Activated CD4-positive, alpha-beta T cell treated with anti-CD3 and anti-CD28 coated beads, Interleukin-10, Interleukin-2, amounts not matched to agents 100 ng/mL and 50 ng/mL, durations not matched to agents 16 hours and 8 hours (primary cell): ENCODE measurements around the gene HSPA12A.

Source experiments
- DNase-seq: peaks from one replicate; pipeline ENCODE4 v3.0.0-alpha.2; 2020

HSPA12A gene

DNA sequence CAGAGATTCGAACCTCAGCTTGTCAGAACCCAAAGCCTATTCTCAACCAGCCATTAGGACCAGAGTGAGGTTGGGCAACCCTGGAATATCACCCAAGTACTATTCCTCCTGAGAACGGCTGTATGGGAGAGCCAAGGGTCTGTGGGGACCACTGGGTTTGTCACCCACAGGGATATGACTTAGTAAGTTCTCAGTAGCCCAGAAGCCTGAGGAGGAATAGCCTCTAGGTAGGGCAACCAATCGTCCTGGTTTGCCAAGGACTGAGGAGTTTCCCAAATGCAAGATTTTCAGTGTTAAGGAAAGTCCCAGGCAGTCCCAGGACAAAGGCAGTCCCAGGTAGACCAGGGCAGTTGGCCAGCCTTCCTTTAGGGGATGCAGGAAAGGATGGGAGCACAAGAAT lies 74.9 kb downstream of the HSPA12A start:
- no peak for DNase-seq

DNA sequence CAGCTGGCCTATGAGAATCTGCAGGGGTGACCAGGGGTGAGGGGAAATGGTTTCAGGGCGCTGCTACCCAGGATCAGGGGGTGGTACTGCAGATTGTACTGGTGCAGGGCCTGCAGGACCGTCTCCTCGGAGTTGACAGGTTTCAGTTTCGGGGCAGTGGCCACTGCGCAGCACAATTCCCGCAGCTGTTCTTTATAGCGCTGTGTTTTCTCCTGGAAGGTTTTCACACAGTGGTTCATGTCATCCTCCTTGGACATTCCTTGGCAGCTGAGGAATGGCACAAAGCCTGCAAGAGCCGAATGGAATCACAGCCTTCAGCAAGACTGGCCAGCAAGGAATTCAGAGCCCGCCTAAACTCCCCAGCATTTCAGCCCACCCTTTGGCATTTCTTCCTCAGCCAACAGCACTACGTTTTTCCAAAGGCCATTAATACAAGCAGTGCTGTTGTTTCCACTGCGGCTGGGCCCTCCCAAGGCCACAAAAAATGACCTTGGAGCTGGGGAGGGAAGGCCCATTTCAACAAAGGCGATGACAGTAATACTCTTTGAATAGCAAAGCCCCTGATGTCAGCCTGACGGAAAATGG lies 76.7 kb downstream of the HSPA12A start:
- no peak for DNase-seq

DNA sequence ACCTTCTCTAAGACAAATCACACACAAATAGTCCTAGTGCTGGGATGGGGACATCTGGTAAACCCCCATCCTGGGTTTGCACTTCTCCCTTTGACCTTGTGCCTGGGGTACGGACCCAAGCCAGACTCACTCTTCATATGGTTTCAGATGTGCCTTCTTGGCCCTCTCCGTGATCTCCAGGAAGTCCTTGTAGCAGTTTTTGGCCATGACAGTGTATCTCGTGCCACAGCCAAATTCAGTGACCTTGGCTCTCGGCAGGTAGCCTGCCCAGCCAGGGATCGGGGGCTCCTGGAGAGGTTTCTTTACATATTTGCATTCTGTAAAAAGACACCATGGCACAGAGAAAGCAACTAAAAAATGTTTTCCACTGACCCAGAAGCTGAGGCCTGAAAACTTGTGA lies 77.7 kb downstream of the HSPA12A start:
- no peak for DNase-seq

DNA sequence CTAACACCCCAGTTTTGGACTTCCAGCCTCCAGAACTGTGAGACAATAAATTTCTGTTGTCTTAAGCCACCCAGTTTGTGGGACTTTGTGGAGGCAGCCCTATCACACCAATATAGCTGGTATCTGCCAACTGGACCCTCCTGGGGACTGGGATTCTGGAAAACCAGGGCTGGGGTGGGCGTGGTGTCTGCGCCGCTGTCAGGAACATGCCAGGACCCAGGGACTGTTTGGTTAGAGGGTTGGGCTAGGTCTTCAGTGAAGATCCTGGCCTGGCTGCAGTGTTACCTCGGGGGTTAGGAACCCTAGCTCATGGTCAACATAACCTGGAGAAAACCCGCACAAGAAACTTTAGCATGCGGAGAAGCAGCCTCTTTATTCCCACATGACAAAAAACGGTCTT lies 79.0 kb downstream of the HSPA12A start:
- DNase-seq = no peak

DNA sequence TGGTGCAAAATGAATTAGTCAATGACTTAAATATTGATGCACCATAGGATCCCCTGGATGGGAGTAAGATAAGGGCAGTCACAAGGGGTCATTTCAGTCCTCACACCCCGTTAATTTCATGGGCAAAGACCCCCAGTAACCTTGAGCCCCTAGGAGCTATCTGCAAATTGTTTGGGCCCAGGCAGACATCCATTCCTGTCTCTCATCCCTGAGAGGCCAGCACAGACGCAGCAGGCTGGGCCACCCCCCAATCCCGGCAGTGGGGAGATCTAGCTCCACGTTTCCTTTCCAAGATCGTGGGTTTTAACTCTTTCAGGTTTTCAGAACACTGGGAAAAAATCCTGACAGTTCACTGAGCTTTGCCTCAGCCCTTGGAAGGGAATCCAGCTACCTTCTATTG lies 81.5 kb downstream of the HSPA12A start:
- no peak for DNase-seq

DNA sequence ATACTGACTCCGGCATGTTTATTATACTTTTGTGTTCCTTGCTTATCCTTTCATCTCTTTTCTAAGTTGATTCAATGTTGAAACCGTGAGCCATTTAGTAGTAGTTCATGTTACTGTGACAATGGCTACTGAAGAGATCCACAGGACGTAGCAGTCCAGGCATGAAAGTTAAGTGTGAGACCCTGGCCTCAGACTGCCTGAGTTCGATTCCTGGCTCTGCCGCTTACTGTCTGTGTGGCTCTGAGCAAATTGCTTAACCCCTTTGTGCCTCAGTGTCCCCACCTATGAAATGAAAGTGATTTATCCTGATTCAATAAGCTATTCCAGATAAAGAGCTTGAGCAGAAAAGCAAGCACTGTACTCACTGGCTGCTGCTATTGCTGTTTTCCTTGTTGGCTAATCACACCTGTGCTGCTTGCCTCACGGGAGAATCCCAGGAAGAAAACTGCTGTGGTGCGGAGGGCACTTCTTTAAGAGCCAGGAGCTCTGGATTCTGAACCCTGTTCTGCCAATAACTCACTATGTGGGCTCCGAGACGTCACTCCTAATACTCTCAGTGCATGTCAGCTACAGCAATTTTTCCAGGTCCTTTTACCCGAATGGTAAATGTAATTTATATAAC lies 83.2 kb downstream of the HSPA12A start:
- DNase-seq = no peak

DNA sequence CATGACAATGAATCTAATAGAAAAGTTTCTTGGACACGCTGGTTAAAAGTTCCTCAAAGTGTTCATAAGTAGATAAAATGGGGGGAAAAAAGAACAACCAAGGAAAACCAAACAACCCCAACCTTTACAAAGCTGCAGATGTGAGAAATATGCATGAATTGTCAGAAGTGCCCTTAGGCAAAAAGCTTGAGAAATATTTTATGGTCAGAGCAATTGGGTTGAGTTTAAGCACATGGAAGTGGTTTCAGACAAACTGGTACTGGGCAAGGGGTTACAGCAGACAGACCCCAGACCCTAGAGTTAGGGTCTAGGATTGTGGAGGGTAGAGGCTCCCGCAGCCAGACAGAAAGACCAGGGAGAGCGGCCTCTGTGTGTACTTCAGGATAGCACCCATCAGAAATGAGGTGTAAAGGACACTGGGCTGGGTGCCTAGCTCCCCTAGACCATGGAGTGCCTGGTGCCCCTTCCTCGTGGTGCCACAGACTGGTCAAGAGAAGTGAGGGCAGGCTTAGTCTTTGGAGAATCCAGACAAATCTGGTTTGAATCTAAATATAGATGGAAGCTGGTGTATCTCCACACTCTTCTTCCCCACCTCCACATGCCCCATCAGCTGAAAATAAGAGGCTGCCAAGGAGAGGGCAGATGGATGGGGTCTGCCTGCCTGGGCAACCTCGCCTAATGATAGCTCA lies 84.4 kb downstream of the HSPA12A start:
- DNase-seq = no peak

DNA sequence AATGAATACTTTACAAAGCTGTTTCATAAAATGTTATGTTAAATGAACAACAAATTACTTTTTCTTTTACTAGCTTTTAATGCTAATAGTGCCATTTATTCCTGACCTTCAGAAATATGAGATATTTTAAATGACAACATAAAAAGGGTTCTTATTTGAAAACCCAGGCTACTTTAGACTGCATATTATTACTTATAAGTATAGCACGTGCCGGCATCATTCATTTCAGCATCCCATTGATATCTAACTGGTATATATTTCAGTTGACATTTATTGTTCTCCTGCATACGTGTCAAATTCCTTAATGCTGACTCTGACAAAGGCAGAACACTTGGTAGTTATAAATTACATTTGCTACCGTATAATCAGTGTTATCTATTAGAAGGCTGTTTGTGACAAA lies 86.3 kb downstream of the HSPA12A start:
- no peak for DNase-seq

DNA sequence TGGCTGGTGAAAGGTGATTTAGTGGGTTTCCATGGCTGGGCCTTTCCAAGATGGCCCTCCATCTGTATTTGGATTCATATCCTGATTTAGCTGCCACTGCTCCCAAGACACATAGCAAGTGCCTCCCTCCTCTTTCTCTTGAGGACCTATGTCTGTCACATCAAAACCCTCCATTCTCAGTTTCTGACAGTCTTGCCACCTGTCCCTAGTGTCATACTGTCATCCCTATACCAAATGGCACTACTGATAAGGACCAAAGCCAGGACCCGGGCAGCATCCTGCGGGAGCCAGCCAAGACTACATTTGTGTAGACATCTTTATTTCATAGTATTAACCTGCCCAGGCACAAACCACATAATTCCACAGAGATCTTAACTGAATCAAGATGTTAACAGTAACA lies 86.8 kb downstream of the HSPA12A start:
- no peak for DNase-seq

DNA sequence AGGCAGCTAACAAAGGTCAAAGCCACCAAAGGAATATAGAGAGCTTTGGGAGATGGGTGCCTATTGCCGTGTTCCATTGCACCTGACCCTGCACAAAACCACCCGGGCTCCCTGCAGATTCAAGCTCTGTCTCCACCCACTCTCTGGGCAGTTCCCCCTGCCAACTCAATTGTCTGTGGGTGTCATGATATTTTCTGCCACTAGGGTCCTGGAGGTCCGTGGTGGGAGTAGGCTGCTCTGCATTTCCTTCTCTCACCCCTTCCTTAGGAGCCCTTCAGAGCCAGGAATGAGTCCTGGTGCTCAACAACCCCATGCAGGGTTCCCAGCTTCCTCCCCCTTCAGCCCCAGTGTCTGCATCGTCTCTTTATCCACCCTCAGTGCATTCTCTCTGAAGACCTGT lies 87.5 kb downstream of the HSPA12A start:
- no peak for DNase-seq

DNA sequence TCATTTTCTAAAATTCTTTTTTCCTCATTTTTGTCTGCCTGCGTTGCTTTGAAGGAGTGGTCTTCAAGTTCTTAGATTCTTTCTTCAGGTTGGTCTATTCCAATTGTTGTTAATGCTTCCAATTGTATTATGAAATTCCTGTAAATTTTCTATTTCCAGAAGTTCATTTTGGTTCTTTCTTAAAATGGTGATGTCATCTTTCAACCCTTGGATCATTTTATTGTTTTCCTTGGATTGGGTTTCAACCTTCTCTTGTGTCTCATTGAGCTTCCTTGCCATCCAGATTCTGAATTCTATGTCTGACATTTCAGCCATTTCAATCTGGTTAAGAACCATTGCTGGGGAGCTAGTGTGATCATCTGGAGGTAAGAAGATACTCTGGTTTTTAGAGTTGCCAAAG lies 88.5 kb downstream of the HSPA12A start:
- no peak for DNase-seq

DNA sequence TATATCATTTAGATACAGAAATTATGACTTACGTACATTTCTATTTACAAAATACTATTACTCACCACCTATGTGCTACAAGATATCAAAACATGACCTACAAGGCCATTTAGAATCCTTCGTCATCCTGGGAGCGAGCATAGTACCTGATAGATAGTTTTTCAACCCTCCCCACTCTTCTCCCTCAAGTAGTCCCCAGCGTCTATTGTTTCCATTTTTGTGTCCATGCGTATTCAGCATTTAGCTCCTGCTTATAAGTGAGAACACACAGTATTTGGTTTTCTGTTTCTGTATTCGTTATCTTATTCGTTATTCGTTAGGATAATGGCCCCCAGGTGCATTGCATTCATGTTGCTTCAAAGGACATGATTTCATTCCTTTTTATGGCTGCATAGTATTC lies 93.5 kb downstream of the HSPA12A start:
- DNase-seq = no peak

DNA sequence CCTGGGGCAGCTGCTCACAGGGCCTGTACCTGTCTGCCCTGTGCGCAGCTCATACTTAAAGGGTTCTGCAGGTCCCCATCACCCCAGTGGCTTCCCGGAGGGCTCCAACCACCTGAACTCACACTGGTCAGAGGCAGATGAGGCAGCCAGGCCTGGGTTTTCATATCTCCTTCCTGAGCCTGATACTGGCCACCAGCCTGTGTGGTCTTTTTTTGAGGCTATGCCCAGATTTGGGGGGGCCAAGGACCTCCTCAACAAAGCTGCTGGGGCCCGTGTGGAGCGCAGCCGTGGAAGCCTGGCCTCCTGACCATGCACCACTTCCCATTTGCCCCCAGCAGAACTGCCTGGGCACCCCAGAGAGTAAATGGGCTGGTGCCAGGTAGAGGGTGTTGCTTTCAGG lies 95.9 kb downstream of the HSPA12A start:
- DNase-seq = no peak

DNA sequence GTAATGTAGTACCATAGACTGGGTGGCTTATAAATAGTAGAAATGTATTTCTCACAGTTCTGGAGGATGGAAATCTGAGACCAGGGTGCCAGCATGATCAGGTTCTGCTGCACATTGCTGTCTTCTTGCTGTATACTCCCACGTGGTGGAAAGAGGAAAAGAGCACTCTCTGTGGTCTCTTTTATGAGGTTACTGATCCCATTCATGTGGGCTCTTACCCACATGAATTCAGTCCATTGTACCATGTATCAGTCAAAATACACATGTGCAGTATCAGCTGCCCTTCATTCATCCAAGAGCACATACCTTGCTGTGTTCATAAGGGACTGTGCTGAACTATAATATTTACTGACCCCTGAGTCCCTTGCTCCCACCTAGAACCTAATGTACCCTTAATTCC lies 104.5 kb downstream of the HSPA12A start:
- DNase-seq = peak; percentile 3

DNA sequence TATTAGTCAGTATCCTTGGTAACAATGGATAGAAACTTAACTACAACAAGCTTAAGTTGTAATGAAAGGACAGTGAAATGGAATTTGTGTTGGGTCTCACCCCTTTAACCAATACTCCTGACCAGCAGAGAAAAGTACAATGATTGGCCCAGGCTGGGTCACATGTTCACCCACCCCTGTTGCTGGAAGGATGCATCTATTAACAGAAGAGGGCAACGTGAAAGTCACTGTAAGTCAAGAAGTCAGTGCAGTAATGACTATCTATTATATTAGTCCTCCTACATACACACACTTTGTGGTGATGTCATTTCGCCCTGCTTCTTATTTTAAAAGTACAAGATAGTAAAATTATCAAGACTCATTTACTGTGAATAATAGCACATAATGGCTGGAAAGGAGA lies 105.4 kb downstream of the HSPA12A start:
- no peak for DNase-seq

DNA sequence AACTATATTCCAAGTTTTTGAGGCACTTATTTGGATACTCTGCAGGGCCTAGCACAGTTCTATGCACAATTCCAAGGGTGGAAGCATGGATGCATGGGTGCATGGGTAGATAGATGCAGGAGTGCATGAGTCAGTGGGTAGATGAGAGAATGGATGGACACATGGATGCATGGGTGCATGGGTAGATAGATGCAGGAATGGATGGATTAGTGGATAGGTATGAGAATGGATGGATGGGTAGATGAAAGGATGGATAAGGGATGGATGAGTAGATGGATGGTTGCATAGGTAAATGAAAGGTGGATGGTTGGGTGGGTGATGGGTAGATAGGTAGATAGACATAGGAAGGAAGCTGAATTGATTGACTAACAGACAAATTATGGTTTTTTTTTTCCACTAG lies 106.0 kb downstream of the HSPA12A start:
- DNase-seq = no peak

DNA sequence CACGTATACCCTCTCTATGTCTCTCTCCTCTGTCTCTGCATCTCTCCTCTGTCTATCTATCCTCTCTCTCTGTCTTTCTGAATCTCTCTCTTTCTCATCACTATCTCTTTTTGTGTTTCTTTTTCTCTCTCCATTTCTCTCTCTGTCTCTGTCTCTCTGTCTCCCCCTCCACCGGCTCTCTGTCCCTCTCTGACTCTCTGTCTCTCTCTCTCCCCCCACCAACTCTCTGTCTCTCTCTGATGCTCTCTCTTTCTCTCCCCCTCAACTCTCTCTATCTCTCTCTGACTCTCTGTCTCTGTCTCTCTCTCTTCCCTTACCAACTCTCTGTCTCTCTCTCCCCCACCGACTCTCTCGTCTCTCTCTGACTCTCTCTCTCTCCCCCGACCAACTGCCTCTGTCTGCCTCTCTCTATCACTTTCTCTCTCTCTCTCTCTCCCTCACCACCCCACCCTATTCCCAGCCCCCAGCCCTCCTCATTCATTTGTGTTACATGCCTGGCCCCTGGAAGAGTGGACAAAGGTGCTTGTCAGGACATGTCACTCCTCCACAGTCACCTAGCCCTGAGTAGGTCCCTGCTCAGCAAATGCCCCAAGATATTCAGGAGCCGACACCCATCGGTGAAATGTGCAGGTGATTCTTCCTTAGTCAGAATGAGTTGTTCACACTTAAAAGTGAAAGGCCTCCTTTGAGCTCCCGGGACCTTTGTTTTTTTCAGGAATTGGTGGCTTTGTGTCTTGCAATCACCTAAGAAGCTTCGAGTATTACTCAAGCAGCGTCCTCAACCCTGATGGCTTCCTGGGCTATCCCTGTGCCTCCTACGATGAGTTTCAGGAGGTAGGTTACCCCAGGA lies 108.0 kb downstream of the HSPA12A start:
- no peak for DNase-seq

DNA sequence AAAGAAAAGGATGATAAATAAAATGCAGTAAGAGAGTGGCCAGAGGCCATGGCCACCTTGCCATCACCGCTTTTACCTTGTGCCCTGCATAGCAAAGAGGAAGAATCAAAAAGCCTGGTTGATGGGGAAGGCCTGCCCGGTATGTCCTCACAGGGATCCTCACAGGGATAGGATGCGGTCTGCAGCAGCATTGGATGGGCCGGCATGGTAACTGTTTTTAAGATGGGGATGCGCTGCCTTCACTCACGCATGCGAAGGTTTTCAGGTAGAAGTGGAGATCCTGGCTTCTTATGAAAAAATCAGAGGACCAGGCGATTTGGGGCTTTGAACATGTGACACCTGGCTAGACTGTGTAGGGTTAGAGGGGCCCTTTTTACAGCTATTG lies 109.2 kb downstream of the HSPA12A start:
- no peak for DNase-seq

DNA sequence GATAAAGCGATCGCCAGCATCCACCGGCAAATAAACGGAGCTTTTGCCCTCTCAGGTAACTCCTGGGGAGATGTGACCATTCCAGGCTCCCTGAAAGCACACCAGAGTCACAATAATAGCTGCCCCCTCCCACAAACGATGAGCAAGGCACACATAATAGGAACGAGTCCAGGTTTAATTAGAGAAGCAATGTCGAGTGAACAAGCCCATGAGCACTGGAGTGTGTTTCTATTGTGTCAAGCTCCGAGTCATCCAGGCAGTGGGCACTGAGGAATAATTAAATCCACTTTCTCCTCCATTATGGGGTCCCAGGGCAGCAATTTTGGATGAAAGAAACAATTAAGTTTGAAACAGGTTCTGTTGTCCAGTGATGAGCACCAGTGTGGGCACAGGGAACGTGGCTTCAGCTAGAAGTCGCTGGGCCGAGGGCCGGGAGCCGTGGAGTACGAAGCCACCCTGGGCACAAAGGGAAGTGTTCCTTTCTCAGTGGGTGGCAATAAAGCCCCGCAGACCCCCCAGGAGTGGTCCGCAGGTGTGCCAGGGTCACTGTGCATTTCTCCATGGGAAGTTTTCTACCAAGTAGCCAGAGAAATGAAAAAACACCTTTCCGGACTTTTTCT lies 109.7 kb downstream of the HSPA12A start:
- DNase-seq = no peak

DNA sequence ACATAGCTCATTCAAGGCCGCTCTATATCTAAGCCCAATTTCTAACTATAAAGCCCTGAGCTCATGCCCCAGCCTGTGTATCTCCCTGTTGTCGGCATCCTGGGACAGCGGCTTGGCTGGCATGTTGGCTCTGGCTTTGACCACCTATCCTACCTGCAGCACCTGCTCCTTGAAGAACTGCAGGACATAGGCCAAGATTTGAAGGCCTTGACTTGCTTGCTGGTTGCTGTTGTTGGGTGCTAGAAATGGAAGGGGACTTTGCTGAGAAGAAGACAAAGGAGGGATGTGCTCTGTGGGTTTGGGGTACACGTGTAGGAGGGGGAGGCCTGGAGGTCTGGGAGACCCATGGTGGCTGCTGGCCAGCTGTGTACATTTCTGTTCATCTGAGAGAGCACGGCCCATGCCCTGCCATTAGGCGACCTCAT lies 110.5 kb downstream of the HSPA12A start:
- no peak for DNase-seq

DNA sequence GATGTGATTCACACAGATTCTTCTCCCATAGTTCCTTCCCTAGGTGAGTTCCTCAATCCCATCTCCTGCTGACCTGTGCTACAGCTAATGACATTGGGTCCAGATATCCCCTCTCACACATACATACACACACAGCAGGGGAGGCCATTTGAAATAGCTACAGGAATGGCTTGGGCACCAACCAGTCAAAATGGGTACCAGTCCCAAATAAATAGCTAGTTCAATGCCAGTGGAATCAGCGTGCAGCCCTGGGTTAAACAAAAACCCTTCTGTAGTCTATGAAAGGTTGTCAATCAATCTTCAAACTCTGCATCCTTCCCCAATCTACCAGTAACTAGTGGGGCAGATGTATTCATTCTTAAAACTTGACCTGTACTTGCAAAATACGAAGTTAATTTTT lies 112.3 kb downstream of the HSPA12A start:
- DNase-seq = no peak

DNA sequence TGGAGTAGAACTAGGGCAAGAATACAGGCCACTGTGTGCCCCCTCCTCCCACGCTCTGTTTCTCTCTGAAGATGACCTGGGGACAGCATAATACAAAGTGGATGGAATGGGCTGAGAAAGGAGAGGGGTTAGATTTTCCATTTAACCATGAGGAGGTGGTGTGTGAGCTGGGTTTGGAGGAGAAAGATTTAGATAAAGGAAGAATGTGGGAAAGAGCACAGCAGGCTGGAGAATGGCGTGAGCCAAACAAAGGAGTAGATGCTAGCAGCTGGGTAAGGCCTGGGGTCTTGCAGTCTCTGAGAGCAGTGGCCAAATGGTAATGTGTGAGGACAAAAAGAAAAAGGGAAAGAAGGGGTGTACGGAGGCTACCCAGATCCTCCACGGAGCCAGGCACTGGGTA lies 113.0 kb downstream of the HSPA12A start:
- no peak for DNase-seq

DNA sequence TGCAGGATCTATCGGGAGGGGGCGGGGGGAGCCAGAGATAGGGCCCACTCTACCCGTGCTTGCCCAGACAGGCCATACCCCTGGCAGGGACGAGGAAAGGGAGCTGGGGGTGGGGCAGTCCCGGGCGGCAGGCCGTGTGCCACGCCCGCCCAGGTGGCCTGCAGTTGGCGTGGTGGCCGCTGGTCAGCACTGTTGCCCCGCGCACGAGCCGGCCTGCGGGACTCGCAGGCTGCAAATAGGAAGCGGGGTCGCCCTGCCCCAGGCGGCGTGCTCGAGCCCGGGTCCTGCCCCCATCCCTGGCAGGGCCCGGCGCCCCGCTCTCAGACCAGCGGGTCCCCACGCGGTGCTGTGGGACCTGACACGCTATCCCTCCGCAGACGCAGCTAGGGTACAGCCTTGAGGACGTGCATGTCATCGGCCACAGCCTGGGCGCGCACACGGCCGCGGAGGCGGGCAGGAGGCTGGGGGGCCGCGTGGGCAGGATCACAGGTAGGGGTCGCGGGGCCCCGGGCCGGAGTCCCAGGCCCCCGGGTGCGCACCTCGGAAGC lies 114.9 kb downstream of the HSPA12A start:
- no peak for DNase-seq
